ENCODE results near the gene MEIS1. TPM values are rescaled to one million over a fixed set of nuclear protein-coding genes. Genes with fewer than 3 reads are reported as not detected.

Gene MEIS1
- total and polyA plus RNA-seq, 11 donors: 12.9 to 55.7 (median 41.8) TPM

GRCh38 chr2:66535574-66536289 is 100.8 kb downstream of the MEIS1 start:
- H3K36me3 ChIP-seq: no peaks in the 10 kb centered on the region
- intact Hi-C loops (cut with DNase I): no loop called here
- peak overlapping the region in 1 of 12 donors; percentile 3 for H3K27ac ChIP-seq
- H3K4me3 ChIP-seq: no peak overlapping the region
- no peaks in the 10 kb centered on the region for H3K27me3 ChIP-seq
- no peak for ATAC-seq
- no peak for DNase-seq
- TF ChIP-seq CTCF (IDR thresholded peaks at IDR 0.05) (no peak), POLR2A (IDR thresholded peaks at IDR 0.05) (no peak)
- 70 to 84% (median 78%) methylated on average over 3 of the region's 3 CpGs for WGBS, 4 donors
- no peaks in the 10 kb centered on the region for H3K9me3 ChIP-seq
- H3K4me1 ChIP-seq: peaks cover 0 to 50% (median 15%) of the 10 kb centered on the region in 12 donors

- Histone ChIP-seq H3K27ac (peak overlapping the region in 1 of 12 donors; percentile 49), H3K4me3 (no peak overlapping the region), H3K36me3 (no peaks in the 10 kb centered on the region), H3K4me1 (peaks cover 0 to 50% (median 15%) of the 10 kb centered on the region in 12 donors), H3K9me3 (no peaks in the 10 kb centered on the region), H3K27me3 (no peaks in the 10 kb centered on the region)
- TF ChIP-seq CTCF (IDR thresholded peaks at IDR 0.05): no peak
- TF ChIP-seq POLR2A (IDR thresholded peaks at IDR 0.05): no peak
- 88 to 93% (median 91%) methylated on average over 2 of the region's 2 CpGs for WGBS, 4 donors
- DNase-seq (no peak), ATAC-seq (no peak)
- intact Hi-C loops (cut with DNase I): no loop called here
Measured at GRCh38 chr2:66536290-66536673, 101.4 kb downstream of the MEIS1 start.

- intact Hi-C loops (cut with DNase I): no loop called here
- H3K4me3 ChIP-seq: no peak overlapping the region
- H3K36me3 ChIP-seq: no peaks in the 10 kb centered on the region
- H3K9me3 ChIP-seq: no peaks in the 10 kb centered on the region
- DNase-seq (peak in 3 of 5 donors; percentile 18 to 48 (median 27)), ATAC-seq (peak; percentile 76 to 91 (median 84))
- no peaks in the 10 kb centered on the region for H3K27me3 ChIP-seq
- 45 to 51% (median 45%) methylated on average over 2 of the region's 2 CpGs for WGBS, 4 donors
- peak overlapping the region in 4 of 12 donors; percentile 27 to 49 (median 35) for H3K27ac ChIP-seq
- peaks cover 0 to 50% (median 15%) of the 10 kb centered on the region in 12 donors for H3K4me1 ChIP-seq
- no peak for TF ChIP-seq POLR2A (IDR thresholded peaks at IDR 0.05)
- TF ChIP-seq CTCF (IDR thresholded peaks at IDR 0.05): no peak
Measured at GRCh38 chr2:66536997-66537396, 102.1 kb downstream of the MEIS1 start.

- WGBS, 4 donors: 80 to 96% (median 93%) methylated on average over 1 of the region's 1 CpG
Measured at GRCh38 chr2:66538291-66538690, 103.4 kb downstream of the MEIS1 start.

More at GRCh38 chr2:66538291-66538690, 103.4 kb downstream of the MEIS1 start:
- intact Hi-C loops (cut with DNase I): no loop called here
- DNase-seq (no peak), ATAC-seq (no peak)
- TF ChIP-seq POLR2A (IDR thresholded peaks at IDR 0.05): no peak
- no peak for TF ChIP-seq CTCF (IDR thresholded peaks at IDR 0.05)
- H3K4me1 ChIP-seq: peaks cover 0 to 51% (median 15%) of the 10 kb centered on the region in 12 donors
- peak overlapping the region in 1 of 12 donors; percentile 44 for H3K27ac ChIP-seq
- no peaks in the 10 kb centered on the region for H3K36me3 ChIP-seq
- H3K4me3 ChIP-seq: no peak overlapping the region
- H3K9me3 ChIP-seq: no peaks in the 10 kb centered on the region
- H3K27me3 ChIP-seq: no peaks in the 10 kb centered on the region
